Brain microvascular endothelial cell (primary cell): ENCODE results near the gene PDF.
A peak's percentile ranks its signal among the peaks of the same experiment; 100 is the strongest.

Experiments
- DNase-seq: peaks from one replicate; pipeline ENCODE4 v3.0.0-alpha.2; 2020
- H3K27ac ChIP-seq: fragments of 250-450 bp; sonication (Bioruptor Pico); 2 replicates; pipeline ENCODE4 v1.5.1; 2020; ENCODE audit warnings: mild to moderate bottlenecking, moderate library complexity
- H3K27me3 ChIP-seq: fragments of 250-450 bp; sonication (Bioruptor Pico); replicated peaks from 2 replicates; pipeline ENCODE4 v1.5.1; 2020; ENCODE audit warnings: mild to moderate bottlenecking
- H3K36me3 ChIP-seq: fragments of 250-450 bp; sonication (Bioruptor Pico); replicated peaks from 2 replicates; pipeline ENCODE4 v1.5.1; 2020; ENCODE audit warnings: mild to moderate bottlenecking
- H3K4me3 ChIP-seq: 2 replicates; pipeline ENCODE4 v1.5.1; 2011; ENCODE audit warnings: low read depth, mild to moderate bottlenecking, control low read depth, low read length, moderate library complexity
- in situ Hi-C: cut with HindIII; loops from 2 replicates; pipeline ENCODE4 v1.10.0; 2017; ENCODE audit warnings: low sequenced_read_pairs, low pct_ligation_motif_present
- TF ChIP-seq, protein P1 (sequence below): IDR thresholded peaks from 2 replicates; pipeline ENCODE4 v1.5.1; 2011; ENCODE audit warnings: low read depth, mild to moderate bottlenecking, moderate library complexity, low read length, control low read depth, inconsistent platforms; ENCODE audit errors: missing control alignments

PDF gene, protein sequence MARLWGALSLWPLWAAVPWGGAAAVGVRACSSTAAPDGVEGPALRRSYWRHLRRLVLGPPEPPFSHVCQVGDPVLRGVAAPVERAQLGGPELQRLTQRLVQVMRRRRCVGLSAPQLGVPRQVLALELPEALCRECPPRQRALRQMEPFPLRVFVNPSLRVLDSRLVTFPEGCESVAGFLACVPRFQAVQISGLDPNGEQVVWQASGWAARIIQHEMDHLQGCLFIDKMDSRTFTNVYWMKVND

DNA sequence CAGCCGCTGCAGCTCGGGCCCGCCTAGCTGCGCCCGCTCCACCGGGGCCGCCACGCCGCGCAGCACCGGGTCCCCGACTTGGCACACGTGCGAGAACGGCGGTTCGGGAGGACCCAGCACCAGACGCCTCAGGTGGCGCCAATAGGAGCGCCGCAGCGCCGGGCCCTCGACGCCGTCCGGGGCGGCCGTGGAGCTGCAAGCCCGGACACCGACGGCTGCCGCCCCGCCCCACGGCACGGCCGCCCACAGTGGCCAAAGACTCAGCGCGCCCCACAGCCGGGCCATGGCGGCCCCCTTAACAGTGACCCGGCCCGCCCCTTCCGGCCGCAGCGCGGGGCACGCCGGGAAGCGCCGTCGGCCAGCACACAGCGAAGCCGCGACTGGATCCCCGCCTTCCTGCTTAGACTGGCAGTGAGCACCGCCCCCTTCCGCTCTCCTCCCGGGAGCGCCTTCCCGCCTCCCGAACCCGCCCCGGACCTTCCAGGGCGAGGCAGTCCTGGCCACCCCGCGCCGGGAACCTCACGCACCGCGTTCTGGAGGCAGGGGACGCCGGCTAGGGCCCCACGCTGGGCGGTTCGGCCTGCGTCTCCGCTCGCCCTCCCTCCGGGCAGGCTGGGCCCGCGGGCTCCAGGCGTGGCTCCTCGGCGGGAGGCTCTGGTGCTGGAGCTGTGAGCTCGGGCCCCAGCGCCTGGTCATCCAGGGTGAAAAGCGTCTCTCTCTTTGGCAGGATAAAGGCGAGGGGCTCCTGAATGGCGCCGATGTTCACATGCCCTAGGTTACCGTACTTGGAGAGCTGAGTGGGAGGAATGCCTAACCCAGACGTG lies at the start of gene PDF:
Gene PDF (minus strand): TSS at position 303 of the 824 bp plus-strand sequence. CDS start 18 bp downstream, at position 285.
- H3K27ac ChIP-seq = peak within 1 kb of the TSS; percentile 64
- TF ChIP-seq, protein P1, sequence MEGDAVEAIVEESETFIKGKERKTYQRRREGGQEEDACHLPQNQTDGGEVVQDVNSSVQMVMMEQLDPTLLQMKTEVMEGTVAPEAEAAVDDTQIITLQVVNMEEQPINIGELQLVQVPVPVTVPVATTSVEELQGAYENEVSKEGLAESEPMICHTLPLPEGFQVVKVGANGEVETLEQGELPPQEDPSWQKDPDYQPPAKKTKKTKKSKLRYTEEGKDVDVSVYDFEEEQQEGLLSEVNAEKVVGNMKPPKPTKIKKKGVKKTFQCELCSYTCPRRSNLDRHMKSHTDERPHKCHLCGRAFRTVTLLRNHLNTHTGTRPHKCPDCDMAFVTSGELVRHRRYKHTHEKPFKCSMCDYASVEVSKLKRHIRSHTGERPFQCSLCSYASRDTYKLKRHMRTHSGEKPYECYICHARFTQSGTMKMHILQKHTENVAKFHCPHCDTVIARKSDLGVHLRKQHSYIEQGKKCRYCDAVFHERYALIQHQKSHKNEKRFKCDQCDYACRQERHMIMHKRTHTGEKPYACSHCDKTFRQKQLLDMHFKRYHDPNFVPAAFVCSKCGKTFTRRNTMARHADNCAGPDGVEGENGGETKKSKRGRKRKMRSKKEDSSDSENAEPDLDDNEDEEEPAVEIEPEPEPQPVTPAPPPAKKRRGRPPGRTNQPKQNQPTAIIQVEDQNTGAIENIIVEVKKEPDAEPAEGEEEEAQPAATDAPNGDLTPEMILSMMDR = no peak
- peak within 1 kb of the TSS; percentile 74 for H3K4me3 ChIP-seq
- in situ Hi-C loops = no loop called here
- peak; percentile 82 for DNase-seq
- H3K36me3 ChIP-seq = peaks cover 55% of the 10 kb centered on the region
- no peaks in the 10 kb centered on the region for H3K27me3 ChIP-seq

DNA sequence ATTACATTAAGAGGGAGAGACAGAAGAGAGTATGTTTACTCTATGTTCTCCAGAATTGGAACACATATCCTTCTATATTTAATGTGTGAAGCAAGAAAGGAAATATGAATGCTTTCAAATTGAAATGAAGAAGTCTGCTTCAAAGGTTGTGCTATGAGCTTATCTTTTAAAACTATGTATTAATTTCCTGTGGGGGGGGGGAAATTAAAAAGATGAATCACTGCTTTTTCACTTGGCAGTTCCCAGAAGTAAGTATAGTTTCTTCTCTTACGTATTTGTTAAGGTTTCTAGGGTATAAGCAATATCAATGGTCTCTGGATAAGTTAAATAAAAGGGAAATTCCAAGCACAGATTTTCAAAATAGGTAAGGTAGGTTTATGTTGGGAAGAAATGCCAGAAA lies 48.4 kb upstream of the PDF start:
- DNase-seq = no peak
- H3K36me3 ChIP-seq = peaks cover 23% of the 10 kb centered on the region
- no peak overlapping the region for H3K4me3 ChIP-seq
- in situ Hi-C loops = no loop called here
- no peaks in the 10 kb centered on the region for H3K27me3 ChIP-seq
- H3K27ac ChIP-seq = peak overlapping the region; percentile 26
- TF ChIP-seq, protein P1 = no peak

DNA sequence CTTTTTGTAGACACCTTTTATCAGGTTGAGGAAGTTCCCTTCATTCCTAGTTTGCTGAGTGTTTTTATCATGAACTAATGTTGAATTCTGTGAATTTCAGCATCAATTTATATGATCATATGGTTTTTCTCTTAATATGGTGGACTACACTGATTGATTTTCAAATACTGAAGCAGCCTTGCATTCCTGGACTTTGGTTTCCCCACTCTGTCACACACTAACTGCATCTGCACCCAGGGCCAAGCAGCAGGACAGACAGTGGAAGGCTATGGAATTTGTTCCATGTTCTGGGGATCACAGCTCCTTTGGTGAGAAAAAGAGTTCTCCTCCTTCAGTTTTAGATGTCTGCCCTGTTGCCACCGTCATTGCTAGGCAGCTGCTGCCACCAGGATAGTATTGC lies 47.6 kb upstream of the PDF start:
- TF ChIP-seq, protein P1 = no peak
- peaks cover 21% of the 10 kb centered on the region for H3K36me3 ChIP-seq
- in situ Hi-C loops = no loop called here
- no peak overlapping the region for H3K4me3 ChIP-seq
- no peak for DNase-seq
- no peak overlapping the region for H3K27ac ChIP-seq
- no peaks in the 10 kb centered on the region for H3K27me3 ChIP-seq

DNA sequence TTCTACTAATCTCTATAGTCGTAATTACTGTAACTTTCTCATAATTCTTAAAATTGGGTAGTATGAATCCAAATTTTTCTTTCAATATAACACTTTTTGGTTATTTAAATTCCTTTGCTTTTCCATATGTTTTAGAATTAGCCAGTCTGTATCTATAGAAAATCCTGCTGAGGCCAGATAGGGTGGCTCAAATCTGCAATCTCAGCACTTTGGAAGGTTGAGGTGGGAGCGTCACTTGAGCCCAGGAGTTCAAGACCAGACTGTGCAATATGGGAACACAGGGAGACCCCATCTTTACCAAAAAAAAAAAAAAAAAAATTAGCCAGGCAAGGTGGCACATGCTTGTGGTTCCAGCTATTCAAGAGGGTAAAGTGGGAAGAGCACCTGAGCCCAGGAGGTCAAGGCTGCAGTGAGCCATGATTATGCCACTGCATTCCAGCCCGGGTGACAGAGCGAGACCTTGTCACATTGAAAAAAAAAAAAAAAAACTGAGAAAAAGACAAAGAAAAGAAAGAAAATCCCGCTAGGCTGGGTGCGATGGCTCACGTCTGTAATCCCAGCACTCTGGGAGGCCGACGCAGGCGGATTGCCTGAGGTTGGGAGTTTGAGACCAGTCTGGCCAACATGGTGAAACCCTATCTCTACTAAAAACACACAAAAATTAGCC lies 46.1 kb upstream of the PDF start:
- Histone ChIP-seq H3K36me3 (peaks cover 7% of the 10 kb centered on the region), H3K4me3 (no peak overlapping the region), H3K27ac (no peak overlapping the region), H3K27me3 (no peaks in the 10 kb centered on the region)
- in situ Hi-C loops = no loop called here
- TF ChIP-seq, protein P1 = no peak
- no peak for DNase-seq

DNA sequence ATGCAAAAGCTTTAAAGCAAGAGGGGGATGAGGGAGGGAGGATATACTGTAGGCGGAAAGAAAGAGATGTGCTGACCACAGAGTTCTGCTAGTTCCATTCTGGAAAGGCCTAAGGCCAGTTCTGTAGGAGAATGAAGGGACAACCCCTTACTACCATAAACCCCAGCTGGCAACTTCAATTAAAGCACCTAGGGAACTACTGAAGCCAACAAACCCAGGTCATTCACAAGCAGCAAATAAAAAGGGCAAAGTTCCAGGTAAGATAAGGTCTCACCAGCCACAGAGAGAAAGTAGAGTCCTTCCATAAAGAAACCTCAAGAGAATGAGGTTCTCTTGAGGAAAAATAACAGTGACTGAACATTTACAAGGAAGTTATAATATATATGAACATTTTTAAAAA lies 42.6 kb upstream of the PDF start:
- Histone ChIP-seq H3K4me3 (no peak overlapping the region), H3K27me3 (no peaks in the 10 kb centered on the region), H3K27ac (no peak overlapping the region), H3K36me3 (peaks cover 17% of the 10 kb centered on the region)
- in situ Hi-C loops = no loop called here
- TF ChIP-seq, protein P1 = no peak
- no peak for DNase-seq
